Chondrocyte (in vitro differentiated cells): ENCODE measurements around the gene ZFP62. TPM values are rescaled to one million over a fixed set of nuclear protein-coding genes. Genes with fewer than 3 reads are reported as not detected.

Source experiments
- DNase-seq: peaks from one replicate; pipeline ENCODE4 v3.0.0; 2021; ENCODE audit warnings: mixed read lengths, low spot score
- H3K27ac Mint-ChIP-seq: one replicate; pipeline ENCODE4 v1.8.0; 2021; ENCODE audit warnings: mild to moderate bottlenecking, moderate library complexity, mixed read lengths; ENCODE audit not compliant: unreplicated experiment
- H3K27me3 Mint-ChIP-seq: 2 replicates; pipeline ENCODE4 v1.8.0; 2021; ENCODE audit warnings: low read depth, mixed read lengths
- H3K36me3 Mint-ChIP-seq: 2 replicates; pipeline ENCODE4 v1.8.0; 2021; ENCODE audit warnings: low read depth, mixed read lengths
- H3K4me1 Mint-ChIP-seq: 2 replicates; pipeline ENCODE4 v1.8.0; 2021; ENCODE audit warnings: low read depth, mild to moderate bottlenecking, mixed read lengths
- H3K4me3 Mint-ChIP-seq: one replicate; pipeline ENCODE4 v1.8.0; 2021; ENCODE audit warnings: mild to moderate bottlenecking, moderate library complexity, mixed read lengths; ENCODE audit not compliant: unreplicated experiment
- H3K9me3 Mint-ChIP-seq: 2 replicates; pipeline ENCODE4 v1.8.0; 2021; ENCODE audit warnings: low read depth, mixed read lengths
- total RNA-seq: library from RNA; stranded (reverse); gene quantifications from 3 replicates; pipeline ENCODE4 v1.2.1, GENCODE V29; 2021
- TF ChIP-seq, protein P1 (sequence below): fragments of 200-600 bp; sonication (generic); IDR thresholded peaks from 2 replicates; pipeline ENCODE4 v1.5.0; 2021; ENCODE audit warnings: antibody characterized with exemption, mild to moderate bottlenecking, moderate library complexity

Gene ZFP62
- total RNA-seq, 1 donor from 2014 or later: 13.3 TPM

DNA sequence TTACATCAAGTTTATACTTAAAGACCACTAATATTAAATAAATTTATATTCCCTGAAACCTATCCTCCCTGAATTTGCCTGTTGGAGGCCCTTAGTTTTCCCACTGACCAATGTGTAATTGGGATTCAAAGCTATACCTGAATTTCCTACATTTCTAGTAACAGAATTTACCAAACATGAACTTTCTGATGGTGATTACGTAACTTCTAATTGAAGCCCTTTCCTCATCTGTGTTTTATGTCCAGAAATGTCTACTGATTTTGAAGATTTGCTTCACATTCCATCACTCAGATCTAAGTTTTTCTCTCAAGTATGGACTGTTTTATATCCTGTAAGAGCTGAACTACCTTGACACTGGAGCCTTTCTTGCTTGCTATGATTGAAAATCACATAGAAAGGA, 12.8 kb downstream of the ZFP62 start:
- peaks cover 55% of the 10 kb centered on the region for H3K36me3 Mint-ChIP-seq
- DNase-seq: no peak
- H3K4me1 Mint-ChIP-seq: no peaks in the 10 kb centered on the region
- H3K27me3 Mint-ChIP-seq: no peaks in the 10 kb centered on the region
- H3K27ac Mint-ChIP-seq: no peak overlapping the region
- no peak overlapping the region for H3K4me3 Mint-ChIP-seq
- TF ChIP-seq, protein P1, sequence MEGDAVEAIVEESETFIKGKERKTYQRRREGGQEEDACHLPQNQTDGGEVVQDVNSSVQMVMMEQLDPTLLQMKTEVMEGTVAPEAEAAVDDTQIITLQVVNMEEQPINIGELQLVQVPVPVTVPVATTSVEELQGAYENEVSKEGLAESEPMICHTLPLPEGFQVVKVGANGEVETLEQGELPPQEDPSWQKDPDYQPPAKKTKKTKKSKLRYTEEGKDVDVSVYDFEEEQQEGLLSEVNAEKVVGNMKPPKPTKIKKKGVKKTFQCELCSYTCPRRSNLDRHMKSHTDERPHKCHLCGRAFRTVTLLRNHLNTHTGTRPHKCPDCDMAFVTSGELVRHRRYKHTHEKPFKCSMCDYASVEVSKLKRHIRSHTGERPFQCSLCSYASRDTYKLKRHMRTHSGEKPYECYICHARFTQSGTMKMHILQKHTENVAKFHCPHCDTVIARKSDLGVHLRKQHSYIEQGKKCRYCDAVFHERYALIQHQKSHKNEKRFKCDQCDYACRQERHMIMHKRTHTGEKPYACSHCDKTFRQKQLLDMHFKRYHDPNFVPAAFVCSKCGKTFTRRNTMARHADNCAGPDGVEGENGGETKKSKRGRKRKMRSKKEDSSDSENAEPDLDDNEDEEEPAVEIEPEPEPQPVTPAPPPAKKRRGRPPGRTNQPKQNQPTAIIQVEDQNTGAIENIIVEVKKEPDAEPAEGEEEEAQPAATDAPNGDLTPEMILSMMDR: no peak
- peaks cover 71% of the 10 kb centered on the region for H3K9me3 Mint-ChIP-seq

DNA sequence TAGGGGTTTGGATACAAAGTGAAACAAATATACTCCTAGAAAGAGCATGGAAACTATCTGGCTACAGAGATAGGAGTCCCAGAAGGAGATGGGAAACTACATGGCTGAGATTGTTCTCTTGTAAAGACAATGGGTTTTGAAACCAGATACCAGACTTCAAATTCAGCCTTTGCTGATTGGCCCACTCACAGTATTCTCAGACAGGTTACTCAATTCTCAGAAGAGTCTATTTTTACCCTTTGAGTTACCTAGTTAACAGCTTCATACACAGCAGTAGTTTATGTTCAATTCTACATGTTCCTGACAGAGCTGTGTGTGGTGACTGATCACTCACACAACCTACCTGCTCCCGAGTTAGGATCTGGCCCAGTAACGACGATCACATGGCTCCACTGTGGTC, 14.1 kb downstream of the ZFP62 start:
- H3K4me1 Mint-ChIP-seq: no peaks in the 10 kb centered on the region
- H3K27ac Mint-ChIP-seq: no peak overlapping the region
- DNase-seq: no peak
- H3K27me3 Mint-ChIP-seq: no peaks in the 10 kb centered on the region
- no peak overlapping the region for H3K4me3 Mint-ChIP-seq
- TF ChIP-seq, protein P1: no peak
- peaks cover 49% of the 10 kb centered on the region for H3K36me3 Mint-ChIP-seq
- H3K9me3 Mint-ChIP-seq: peaks cover 64% of the 10 kb centered on the region

DNA sequence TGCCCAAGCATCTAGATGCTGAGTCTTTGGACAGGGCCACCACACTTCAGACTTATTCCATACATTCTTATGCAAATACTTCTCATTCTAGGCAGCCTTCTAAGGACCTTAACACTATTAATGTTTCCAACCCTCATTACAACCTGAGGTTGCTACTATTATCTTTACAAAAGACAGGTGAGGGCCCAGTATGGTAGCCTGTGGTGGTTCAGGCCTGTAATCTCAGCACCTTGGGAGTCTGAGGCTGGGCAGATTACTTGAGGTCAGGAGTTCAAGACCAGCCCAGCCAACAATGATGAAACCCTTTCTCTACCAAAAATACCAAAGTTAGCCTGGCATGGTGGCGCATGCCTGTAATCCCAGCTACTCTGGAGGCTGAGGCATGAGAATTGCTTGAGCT, 16.2 kb downstream of the ZFP62 start:
- H3K27ac Mint-ChIP-seq: no peak overlapping the region
- TF ChIP-seq, protein P1: no peak
- H3K9me3 Mint-ChIP-seq: peaks cover 47% of the 10 kb centered on the region
- peaks cover 29% of the 10 kb centered on the region for H3K36me3 Mint-ChIP-seq
- no peak for DNase-seq
- no peak overlapping the region for H3K4me3 Mint-ChIP-seq
- H3K4me1 Mint-ChIP-seq: no peaks in the 10 kb centered on the region
- H3K27me3 Mint-ChIP-seq: no peaks in the 10 kb centered on the region

DNA sequence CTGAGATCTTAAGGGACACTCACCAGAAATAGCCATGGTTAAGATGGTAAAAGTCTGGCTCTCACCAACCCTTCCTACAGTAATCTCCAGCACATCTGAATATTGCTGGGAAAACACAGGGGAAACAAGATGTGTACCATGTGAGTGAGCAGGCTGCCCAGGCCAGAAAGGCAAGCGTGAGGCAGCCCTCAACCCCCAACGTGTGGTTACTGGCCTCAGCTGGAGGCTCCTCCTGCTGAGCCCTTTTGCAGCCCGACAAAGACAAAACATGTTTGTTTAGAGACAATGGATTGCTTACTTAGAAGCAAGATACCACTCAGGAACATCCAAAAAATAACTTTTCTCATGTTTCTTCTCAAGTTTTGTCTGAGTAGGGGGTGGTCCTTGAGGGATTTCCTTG, 16.6 kb downstream of the ZFP62 start:
- Mint-ChIP-seq H3K4me1 (no peaks in the 10 kb centered on the region), H3K27ac (no peak overlapping the region), H3K27me3 (no peaks in the 10 kb centered on the region), H3K9me3 (peaks cover 44% of the 10 kb centered on the region), H3K4me3 (no peak overlapping the region), H3K36me3 (peaks cover 24% of the 10 kb centered on the region)
- TF ChIP-seq, protein P1: no peak
- DNase-seq: no peak

DNA sequence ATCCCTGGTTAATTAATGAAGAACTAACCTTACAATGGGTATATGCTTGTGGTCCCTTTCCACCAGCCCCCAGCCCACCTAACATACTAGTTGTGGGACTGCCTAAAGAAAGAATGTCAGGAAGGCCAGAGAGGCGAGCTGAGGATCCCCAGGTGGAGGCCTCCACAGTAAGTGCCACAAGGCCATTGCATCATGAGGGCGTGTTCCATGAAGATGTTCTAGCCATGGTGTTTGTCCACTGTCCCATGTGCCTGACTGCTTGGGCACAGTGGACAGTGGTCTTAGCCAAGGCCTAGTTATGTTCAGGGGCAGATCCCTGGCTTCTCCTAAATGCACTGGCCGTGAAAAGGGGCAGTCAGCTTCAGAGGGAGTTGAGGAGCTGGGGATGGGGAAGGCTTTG, 21.1 kb downstream of the ZFP62 start:
- DNase-seq: no peak
- no peaks in the 10 kb centered on the region for H3K27me3 Mint-ChIP-seq
- H3K4me1 Mint-ChIP-seq: no peaks in the 10 kb centered on the region
- no peak overlapping the region for H3K27ac Mint-ChIP-seq
- H3K9me3 Mint-ChIP-seq: peaks cover 7% of the 10 kb centered on the region
- no peaks in the 10 kb centered on the region for H3K36me3 Mint-ChIP-seq
- H3K4me3 Mint-ChIP-seq: no peak overlapping the region
- TF ChIP-seq, protein P1: no peak
